IPS-18c (cell line): ENCODE data around the gene ISCU.
"Not testable (repeated sequence)": the region's sequence is repeated elsewhere in the genome, so short reads cannot be mapped to it uniquely, and the experiment has no call there.

ENCODE experiments used
- H3K4me3 ChIP-seq: 2 replicates; pipeline ENCODE4 v1.7.0; 2013; ENCODE audit warnings: low read depth, mild to moderate bottlenecking, low read length, moderate library complexity; ENCODE audit not compliant: insufficient read depth
- H3K9me3 ChIP-seq: one replicate; pipeline ENCODE4 v1.6.1; 2013; ENCODE audit warnings: mild to moderate bottlenecking, low read length, moderate library complexity; ENCODE audit not compliant: control insufficient read depth, insufficient read depth

ISCU gene

GRCh38 chr12:108563804-108564151, 1.4 kb downstream of the ISCU start:
- Histone ChIP-seq H3K9me3 (no peaks in the 10 kb centered on the region), H3K4me3 (no peak overlapping the region)

GRCh38 chr12:108564724-108565123, 2.3 kb downstream of the ISCU start:
- H3K4me3 ChIP-seq = no peak overlapping the region

GRCh38 chr12:108565146-108565545, 2.8 kb downstream of the ISCU start:
- Histone ChIP-seq H3K9me3 (no peaks in the 10 kb centered on the region), H3K4me3 (no peak overlapping the region)

More at GRCh38 chr12:108564724-108565123, 2.3 kb downstream of the ISCU start:
- H3K9me3 ChIP-seq = no peaks in the 10 kb centered on the region

GRCh38 chr12:108565976-108566375, 3.6 kb downstream of the ISCU start:
- H3K9me3 ChIP-seq = no peaks in the 10 kb centered on the region
- H3K4me3 ChIP-seq = no peak overlapping the region

GRCh38 chr12:108566452-108566851, 4.1 kb downstream of the ISCU start:
- Histone ChIP-seq H3K4me3 (no peak overlapping the region), H3K9me3 (no peaks in the 10 kb centered on the region)

- no peak overlapping the region for H3K4me3 ChIP-seq
- H3K9me3 ChIP-seq = no peaks in the 10 kb centered on the region
These were observed 5.3 kb downstream of the ISCU start for GRCh38 chr12:108567406-108568337.

- Histone ChIP-seq H3K4me3 (no peak overlapping the region), H3K9me3 (no peaks in the 10 kb centered on the region)
These were observed 6.2 kb downstream of the ISCU start for GRCh38 chr12:108568338-108569154.

- Histone ChIP-seq H3K4me3 (no peak overlapping the region), H3K9me3 (no peaks in the 10 kb centered on the region)
These were observed 8.6 kb downstream of the ISCU start for GRCh38 chr12:108570743-108571608.

GRCh38 chr12:108571609-108572165, 9.3 kb downstream of the ISCU start:
- H3K4me3 ChIP-seq = no peak overlapping the region
- H3K9me3 ChIP-seq = no peaks in the 10 kb centered on the region

- Histone ChIP-seq H3K4me3 (no peak overlapping the region), H3K9me3 (no peaks in the 10 kb centered on the region)
These were observed 9.9 kb downstream of the ISCU start for GRCh38 chr12:108572166-108572790.

- no peak overlapping the region for H3K4me3 ChIP-seq
- no peaks in the 10 kb centered on the region for H3K9me3 ChIP-seq
These were observed 10.9 kb downstream of the ISCU start for GRCh38 chr12:108573317-108573716.

- not testable (repeated sequence) for H3K4me3 ChIP-seq, H3K9me3 ChIP-seq
These were observed 11.9 kb downstream of the ISCU start for GRCh38 chr12:108574276-108574675.

- Histone ChIP-seq H3K9me3 (no peaks in the 10 kb centered on the region), H3K4me3 (no peak overlapping the region)
These were observed 13.0 kb downstream of the ISCU start for GRCh38 chr12:108575199-108575912.

GRCh38 chr12:108576660-108577234, 14.4 kb downstream of the ISCU start:
- Histone ChIP-seq H3K4me3 (no peak overlapping the region), H3K9me3 (no peaks in the 10 kb centered on the region)

GRCh38 chr12:108577458-108577857, 15.1 kb downstream of the ISCU start:
- Histone ChIP-seq H3K4me3 (no peak overlapping the region), H3K9me3 (no peaks in the 10 kb centered on the region)

- H3K9me3 ChIP-seq = no peaks in the 10 kb centered on the region
- no peak overlapping the region for H3K4me3 ChIP-seq
These were observed 15.9 kb downstream of the ISCU start for GRCh38 chr12:108578264-108578663.
